HEK293 (cell line): ENCODE results near the gene CIROP.

Experiments used
- GLI4 ChIP-seq: fragments of 450-650 bp; formaldehyde crosslinking; IDR thresholded peaks from 2 replicates; pipeline ENCODE4 v1.5.1; 2016; ENCODE audit warnings: missing biosample characterization, missing genetic modification characterization
- KLF10 ChIP-seq: fragments of 450-650 bp; IDR thresholded peaks from 2 replicates; pipeline ENCODE4 v1.5.1; 2018; ENCODE audit warnings: missing biosample characterization, mild to moderate bottlenecking, missing genetic modification characterization
- KLF7 ChIP-seq: fragments of 450-650 bp; formaldehyde crosslinking; IDR thresholded peaks from 2 replicates; pipeline ENCODE4 v1.5.1; 2016; ENCODE audit warnings: missing biosample characterization, missing genetic modification characterization, borderline replicate concordance
- MZF1 ChIP-seq: fragments of 450-650 bp; formaldehyde crosslinking; IDR thresholded peaks from 2 replicates; pipeline ENCODE4 v1.5.1; 2017; ENCODE audit warnings: missing biosample characterization, missing genetic modification characterization, borderline replicate concordance
- PRDM1 ChIP-seq: fragments of 450-650 bp; formaldehyde crosslinking; IDR thresholded peaks from 2 replicates; pipeline ENCODE4; 2016; ENCODE audit warnings: missing biosample characterization, missing genetic modification characterization
- REPIN1 ChIP-seq: fragments of 450-650 bp; formaldehyde crosslinking; IDR thresholded peaks from 2 replicates; pipeline ENCODE4 v1.5.1; 2017; ENCODE audit warnings: missing biosample characterization, missing genetic modification characterization, low read depth
- SETDB1 ChIP-seq: IDR thresholded peaks from one replicate; pipeline ENCODE4 v1.6.1; 2017; ENCODE audit warnings: mild to moderate bottlenecking, low read length, moderate library complexity, mixed read lengths; ENCODE audit not compliant: insufficient read length
- SP3 ChIP-seq: fragments of 450-650 bp; formaldehyde crosslinking; IDR thresholded peaks from 2 replicates; pipeline ENCODE4 v1.5.1; 2016; ENCODE audit warnings: missing biosample characterization, missing genetic modification characterization
- WT1 ChIP-seq: fragments of 450-650 bp; formaldehyde crosslinking; IDR thresholded peaks from 2 replicates; pipeline ENCODE4 v1.5.1; 2016; ENCODE audit warnings: missing biosample characterization, missing genetic modification characterization
- ZBTB7A ChIP-seq: fragments of 450-650 bp; formaldehyde crosslinking; IDR thresholded peaks from 2 replicates; pipeline ENCODE4 v1.5.1; 2016; ENCODE audit warnings: low read depth, missing biosample characterization, missing genetic modification characterization
- ZFHX2 ChIP-seq: fragments of 450-650 bp; formaldehyde crosslinking; conservative IDR thresholded peaks from 2 replicates; pipeline ENCODE4 v1.5.1; 2016; ENCODE audit warnings: missing biosample characterization, missing genetic modification characterization
- ZFP37 ChIP-seq: fragments of 450-650 bp; formaldehyde crosslinking; IDR thresholded peaks from 2 replicates; pipeline ENCODE4 v1.5.1; 2016; ENCODE audit warnings: missing biosample characterization, missing genetic modification characterization
- ZIC2 ChIP-seq: fragments of 450-650 bp; formaldehyde crosslinking; IDR thresholded peaks from 2 replicates; pipeline ENCODE4 v1.5.1; 2016; ENCODE audit warnings: missing biosample characterization, missing genetic modification characterization
- ZNF146 ChIP-seq: fragments of 450-650 bp; formaldehyde crosslinking; IDR thresholded peaks from 2 replicates; pipeline ENCODE4 v1.5.1; 2016; ENCODE audit warnings: missing biosample characterization, missing genetic modification characterization
- ZNF155 ChIP-seq: fragments of 450-650 bp; formaldehyde crosslinking; IDR thresholded peaks from 2 replicates; pipeline ENCODE4 v1.5.1; 2016; ENCODE audit warnings: missing biosample characterization, missing genetic modification characterization
- ZNF23 ChIP-seq: fragments of 450-650 bp; formaldehyde crosslinking; IDR thresholded peaks from 2 replicates; pipeline ENCODE4 v1.5.1; 2016; ENCODE audit warnings: missing biosample characterization, missing genetic modification characterization, borderline replicate concordance
- ZNF26 ChIP-seq: fragments of 450-650 bp; formaldehyde crosslinking; IDR thresholded peaks from 2 replicates; pipeline ENCODE4 v1.5.1; 2016; ENCODE audit warnings: missing biosample characterization, missing genetic modification characterization
- ZNF311 ChIP-seq: fragments of 450-650 bp; formaldehyde crosslinking; IDR thresholded peaks from 2 replicates; pipeline ENCODE4 v1.5.1; 2017; ENCODE audit warnings: missing biosample characterization, missing genetic modification characterization, borderline replicate concordance
- ZNF350 ChIP-seq: fragments of 450-650 bp; formaldehyde crosslinking; IDR thresholded peaks from 2 replicates; pipeline ENCODE4 v1.5.0; 2017; ENCODE audit warnings: missing biosample characterization, mild to moderate bottlenecking, missing genetic modification characterization
- ZNF404 ChIP-seq: fragments of 450-650 bp; formaldehyde crosslinking; IDR thresholded peaks from 2 replicates; pipeline ENCODE4 v1.5.1; 2017; ENCODE audit warnings: missing biosample characterization, missing genetic modification characterization
- ZNF423 ChIP-seq: fragments of 450-650 bp; formaldehyde crosslinking; IDR thresholded peaks from 2 replicates; pipeline ENCODE4 v1.5.1; 2016; ENCODE audit warnings: missing biosample characterization, missing genetic modification characterization
- ZNF514 ChIP-seq: fragments of 450-650 bp; formaldehyde crosslinking; IDR thresholded peaks from 2 replicates; pipeline ENCODE4 v1.5.1; 2016; ENCODE audit warnings: missing biosample characterization, missing genetic modification characterization
- ZNF585B ChIP-seq: fragments of 450-650 bp; formaldehyde crosslinking; IDR thresholded peaks from 2 replicates; pipeline ENCODE4 v1.5.1; 2016; ENCODE audit warnings: missing biosample characterization, missing genetic modification characterization
- ZNF596 ChIP-seq: fragments of 450-650 bp; IDR thresholded peaks from 2 replicates; pipeline ENCODE4 v1.5.0; 2018; ENCODE audit warnings: missing biosample characterization, mild to moderate bottlenecking, missing genetic modification characterization, moderate library complexity
- ZNF623 ChIP-seq: fragments of 450-650 bp; formaldehyde crosslinking; IDR thresholded peaks from 2 replicates; pipeline ENCODE4 v1.5.1; 2016; ENCODE audit warnings: missing biosample characterization, missing genetic modification characterization
- ZNF626 ChIP-seq: fragments of 450-650 bp; sonication (Bioruptor Pico); formaldehyde crosslinking; IDR thresholded peaks from 2 replicates; pipeline ENCODE4 v1.5.1; 2018; ENCODE audit warnings: missing biosample characterization, missing genetic modification characterization, inconsistent platforms
- ZNF654 ChIP-seq: fragments of 450-650 bp; formaldehyde crosslinking; IDR thresholded peaks from 2 replicates; pipeline ENCODE4 v1.5.1; 2016; ENCODE audit warnings: low read depth, missing biosample characterization, missing genetic modification characterization
- ZNF664 ChIP-seq: fragments of 450-650 bp; formaldehyde crosslinking; IDR thresholded peaks from 2 replicates; pipeline ENCODE4 v1.5.1; 2016; ENCODE audit warnings: missing biosample characterization, missing genetic modification characterization
- ZNF76 ChIP-seq: fragments of 450-650 bp; formaldehyde crosslinking; IDR thresholded peaks from 2 replicates; pipeline ENCODE4; 2016; ENCODE audit warnings: low read depth, missing biosample characterization, missing genetic modification characterization, borderline replicate concordance
- TF ChIP-seq, protein P1 (sequence below): fragments of 450-650 bp; formaldehyde crosslinking; IDR thresholded peaks from 2 replicates; pipeline ENCODE4 v1.5.1; 2016; ENCODE audit warnings: missing biosample characterization, missing genetic modification characterization
- TF ChIP-seq, protein P2 (sequence below): fragments of 450-650 bp; formaldehyde crosslinking; IDR thresholded peaks from 2 replicates; pipeline ENCODE4 v1.5.1; 2017; ENCODE audit warnings: missing biosample characterization, missing genetic modification characterization
- TF ChIP-seq, protein P3 (sequence below): fragments of 450-650 bp; formaldehyde crosslinking; IDR thresholded peaks from 2 replicates; pipeline ENCODE4 v1.5.1; 2016; ENCODE audit warnings: missing biosample characterization, missing genetic modification characterization

CIROP gene

DNA sequence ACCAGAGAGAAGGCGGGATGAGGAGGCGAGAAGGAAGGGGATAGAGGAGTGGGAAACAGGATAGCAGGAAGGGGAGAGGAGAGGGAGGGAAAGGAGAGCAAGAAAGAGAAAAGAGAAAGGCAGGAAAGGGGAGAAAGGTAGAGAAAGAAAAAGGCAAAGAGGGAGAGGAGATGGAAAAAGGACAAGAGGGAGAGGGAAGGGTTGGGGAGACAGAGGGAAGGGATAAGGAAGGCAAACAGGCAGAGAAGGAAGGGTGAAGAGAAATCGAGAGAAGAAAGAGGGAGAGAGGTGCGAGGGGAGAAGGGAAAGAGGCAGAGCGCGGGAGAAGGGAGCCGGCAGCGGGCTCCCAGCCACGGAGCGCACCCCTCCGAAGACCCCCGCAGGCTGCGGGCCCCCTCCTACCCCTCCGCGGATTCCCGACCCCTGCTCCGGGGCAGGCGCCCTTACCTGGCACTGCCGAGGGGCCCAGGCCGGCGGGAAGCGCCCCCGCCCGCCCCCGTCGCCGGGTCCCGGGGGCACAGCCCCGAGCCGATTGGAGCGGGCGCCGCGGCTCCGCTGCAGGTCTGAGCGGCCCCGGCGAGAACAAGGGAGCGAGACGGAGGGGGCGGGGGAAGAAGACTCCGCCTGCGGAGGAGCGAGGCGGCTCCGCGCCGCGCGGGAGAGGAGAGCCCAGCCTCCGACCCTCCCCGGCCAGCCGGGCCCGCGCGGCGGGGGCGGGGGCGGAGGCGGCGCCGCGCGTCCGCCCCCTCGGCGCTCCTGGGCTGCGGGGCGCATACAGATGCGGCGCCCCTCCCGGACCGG lies 47.6 kb downstream of the CIROP start, which contains the start of gene CDH24 (continued):
- TF ChIP-seq KLF10 (tag by site-specific recombination) (peak; percentile 32; the same call in 1 of the 2 replicates), ZNF350 (no peak), WT1 (no peak), ZNF626 (tag by site-specific recombination) (no peak), ZFHX2 (tag by site-specific recombination) (no peak; the same call in 1 of the 2 replicates), ZNF155 (tag by site-specific recombination) (no peak), ZNF146 (tag by site-specific recombination) (0 out of 2 replicates have a peak, but pooled peaks have one; percentile 25), ZNF26 (tag by site-specific recombination) (no peak), ZNF514 (tag by site-specific recombination) (no peak), ZNF311 (tag by site-specific recombination) (no peak), ZNF23 (tag by site-specific recombination) (no peak), ZNF585B (tag by site-specific recombination) (no peak), KLF7 (tag by site-specific recombination) (no peak), ZIC2 (no peak), SETDB1 (no peak), ZNF623 (tag by site-specific recombination) (no peak), SP3 (tag by site-specific recombination) (no peak), ZNF404 (tag by site-specific recombination) (no peak), PRDM1 (tag by site-specific recombination) (peak; percentile 100), ZNF76 (tag by site-specific recombination) (0 out of 2 replicates have a peak, but pooled peaks have one; percentile 30), ZNF423 (no peak), MZF1 (no peak), REPIN1 (tag by site-specific recombination) (no peak; the same call in 1 of the 2 replicates), GLI4 (tag by site-specific recombination) (0 out of 2 replicates have a peak, but pooled peaks have one; percentile 60), ZNF596 (tag by site-specific recombination) (no peak), ZNF654 (no peak), ZNF664 (tag by site-specific recombination) (no peak), ZFP37 (no peak), ZBTB7A (tag by site-specific recombination) (peak; percentile 88)
- TF ChIP-seq, protein P1, sequence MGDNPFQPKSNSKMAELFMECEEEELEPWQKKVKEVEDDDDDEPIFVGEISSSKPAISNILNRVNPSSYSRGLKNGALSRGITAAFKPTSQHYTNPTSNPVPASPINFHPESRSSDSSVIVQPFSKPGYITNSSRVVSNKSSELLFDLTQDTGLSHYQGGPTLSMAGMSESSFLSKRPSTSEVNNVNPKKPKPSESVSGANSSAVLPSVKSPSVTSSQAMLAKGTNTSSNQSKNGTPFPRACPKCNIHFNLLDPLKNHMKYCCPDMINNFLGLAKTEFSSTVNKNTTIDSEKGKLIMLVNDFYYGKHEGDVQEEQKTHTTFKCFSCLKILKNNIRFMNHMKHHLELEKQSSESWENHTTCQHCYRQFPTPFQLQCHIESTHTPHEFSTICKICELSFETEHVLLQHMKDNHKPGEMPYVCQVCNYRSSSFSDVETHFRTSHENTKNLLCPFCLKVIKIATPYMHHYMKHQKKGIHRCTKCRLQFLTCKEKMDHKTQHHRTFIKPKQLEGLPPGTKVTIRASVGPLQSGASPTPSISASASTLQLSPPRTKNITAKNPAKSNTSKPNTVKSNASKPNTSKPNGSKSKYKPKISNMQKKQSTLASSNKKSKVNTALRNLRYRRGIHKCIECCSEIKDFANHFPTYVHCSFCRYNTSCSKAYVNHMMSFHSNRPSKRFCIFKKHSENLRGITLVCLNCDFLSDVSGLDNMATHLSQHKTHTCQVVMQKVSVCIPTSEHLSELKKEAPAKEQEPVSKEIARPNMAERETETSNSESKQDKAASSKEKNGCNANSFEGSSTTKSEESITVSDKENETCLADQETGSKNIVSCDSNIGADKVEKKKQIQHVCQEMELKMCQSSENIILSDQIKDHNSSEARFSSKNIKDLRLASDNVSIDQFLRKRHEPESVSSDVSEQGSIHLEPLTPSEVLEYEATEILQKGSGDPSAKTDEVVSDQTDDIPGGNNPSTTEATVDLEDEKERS (tag by site-specific recombination) = no peak
- TF ChIP-seq, protein P2, sequence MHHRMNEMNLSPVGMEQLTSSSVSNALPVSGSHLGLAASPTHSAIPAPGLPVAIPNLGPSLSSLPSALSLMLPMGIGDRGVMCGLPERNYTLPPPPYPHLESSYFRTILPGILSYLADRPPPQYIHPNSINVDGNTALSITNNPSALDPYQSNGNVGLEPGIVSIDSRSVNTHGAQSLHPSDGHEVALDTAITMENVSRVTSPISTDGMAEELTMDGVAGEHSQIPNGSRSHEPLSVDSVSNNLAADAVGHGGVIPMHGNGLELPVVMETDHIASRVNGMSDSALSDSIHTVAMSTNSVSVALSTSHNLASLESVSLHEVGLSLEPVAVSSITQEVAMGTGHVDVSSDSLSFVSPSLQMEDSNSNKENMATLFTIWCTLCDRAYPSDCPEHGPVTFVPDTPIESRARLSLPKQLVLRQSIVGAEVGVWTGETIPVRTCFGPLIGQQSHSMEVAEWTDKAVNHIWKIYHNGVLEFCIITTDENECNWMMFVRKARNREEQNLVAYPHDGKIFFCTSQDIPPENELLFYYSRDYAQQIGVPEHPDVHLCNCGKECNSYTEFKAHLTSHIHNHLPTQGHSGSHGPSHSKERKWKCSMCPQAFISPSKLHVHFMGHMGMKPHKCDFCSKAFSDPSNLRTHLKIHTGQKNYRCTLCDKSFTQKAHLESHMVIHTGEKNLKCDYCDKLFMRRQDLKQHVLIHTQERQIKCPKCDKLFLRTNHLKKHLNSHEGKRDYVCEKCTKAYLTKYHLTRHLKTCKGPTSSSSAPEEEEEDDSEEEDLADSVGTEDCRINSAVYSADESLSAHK (tag by site-specific recombination) = no peak
- TF ChIP-seq, protein P3, sequence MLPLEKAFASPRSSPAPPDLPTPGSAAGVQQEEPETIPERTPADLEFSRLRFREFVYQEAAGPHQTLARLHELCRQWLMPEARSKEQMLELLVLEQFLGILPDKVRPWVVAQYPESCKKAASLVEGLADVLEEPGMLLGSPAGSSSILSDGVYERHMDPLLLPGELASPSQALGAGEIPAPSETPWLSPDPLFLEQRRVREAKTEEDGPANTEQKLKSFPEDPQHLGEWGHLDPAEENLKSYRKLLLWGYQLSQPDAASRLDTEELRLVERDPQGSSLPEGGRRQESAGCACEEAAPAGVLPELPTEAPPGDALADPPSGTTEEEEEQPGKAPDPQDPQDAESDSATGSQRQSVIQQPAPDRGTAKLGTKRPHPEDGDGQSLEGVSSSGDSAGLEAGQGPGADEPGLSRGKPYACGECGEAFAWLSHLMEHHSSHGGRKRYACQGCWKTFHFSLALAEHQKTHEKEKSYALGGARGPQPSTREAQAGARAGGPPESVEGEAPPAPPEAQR (tag by site-specific recombination) = no peak
